Measurements from ENCODE around the gene CTAGE9. TPM values are rescaled to one million over a fixed set of nuclear protein-coding genes. Genes with fewer than 3 reads are reported as not detected.

CTAGE9 gene
- total RNA-seq, 1 experiment from 2014 or later: not detected

DNA sequence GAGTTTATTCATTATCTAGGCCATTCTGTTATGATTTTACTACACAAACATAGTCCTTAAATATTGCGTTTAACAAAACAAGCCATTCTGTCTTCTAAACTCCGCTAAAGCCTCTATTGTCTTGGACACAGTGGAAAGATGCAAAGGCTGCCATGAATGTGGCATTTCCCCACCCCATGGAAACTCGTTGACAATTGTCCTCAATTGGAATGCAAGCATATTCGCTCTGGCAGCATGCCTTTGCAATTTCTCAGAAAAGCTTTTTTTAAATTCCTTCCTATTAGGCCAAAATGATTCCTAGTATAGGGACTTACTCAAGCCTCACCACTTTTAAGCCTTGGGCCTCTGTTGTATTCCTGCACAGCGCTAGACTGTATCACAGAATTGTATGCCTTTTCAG, 32.4 kb downstream of the CTAGE9 start:
- H3K4me3 ChIP-seq: no peak overlapping the region

DNA sequence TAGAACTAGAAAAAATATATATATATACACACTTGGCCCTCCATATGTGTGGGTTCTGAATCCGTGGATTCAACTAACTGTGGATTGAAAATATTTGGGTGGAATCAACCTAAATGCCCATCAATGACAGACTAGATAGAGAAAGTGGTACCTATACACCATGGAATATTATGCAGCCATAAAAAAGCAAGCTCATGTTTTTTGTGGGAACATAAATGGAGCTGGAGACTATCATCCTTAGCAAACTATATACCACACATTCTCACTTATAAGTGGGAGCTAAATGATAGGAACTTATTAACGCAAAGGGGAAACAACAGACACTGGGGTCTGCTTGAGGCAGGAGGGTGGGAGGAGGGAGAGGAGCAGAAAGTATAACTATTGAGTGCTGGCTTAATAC, 37.6 kb downstream of the CTAGE9 start:
- Histone ChIP-seq H3K36me3 (ENCODE audit: low read depth) (no peaks in the 10 kb centered on the region), H3K27ac (no peak overlapping the region), H3K9me3 (ENCODE audit: insufficient read depth, low read depth) (no peaks in the 10 kb centered on the region), H3K9me2 (ENCODE audit: insufficient read depth) (no peaks in the 10 kb centered on the region), H3K79me2 (ENCODE audit: low read depth) (no peaks in the 10 kb centered on the region), H3K4me2 (no peak overlapping the region), H3K4me3 (no peak overlapping the region), H3K4me1 (replicated peaks; ENCODE audit: insufficient read depth) (no peaks in the 10 kb centered on the region), H2AFZ (no peak overlapping the region), H3K27me3 (ENCODE audit: insufficient read depth, low read depth) (no peaks in the 10 kb centered on the region), H4K20me1 (ENCODE audit: insufficient read depth) (no peaks in the 10 kb centered on the region), H3F3A (ENCODE audit: insufficient read depth, low read depth) (no peaks in the 10 kb centered on the region)
- no peak for TF ChIP-seq EZH2 (IDR thresholded peaks at IDR 0.05; ENCODE audit: low read depth)
- TF ChIP-seq, protein P1, sequence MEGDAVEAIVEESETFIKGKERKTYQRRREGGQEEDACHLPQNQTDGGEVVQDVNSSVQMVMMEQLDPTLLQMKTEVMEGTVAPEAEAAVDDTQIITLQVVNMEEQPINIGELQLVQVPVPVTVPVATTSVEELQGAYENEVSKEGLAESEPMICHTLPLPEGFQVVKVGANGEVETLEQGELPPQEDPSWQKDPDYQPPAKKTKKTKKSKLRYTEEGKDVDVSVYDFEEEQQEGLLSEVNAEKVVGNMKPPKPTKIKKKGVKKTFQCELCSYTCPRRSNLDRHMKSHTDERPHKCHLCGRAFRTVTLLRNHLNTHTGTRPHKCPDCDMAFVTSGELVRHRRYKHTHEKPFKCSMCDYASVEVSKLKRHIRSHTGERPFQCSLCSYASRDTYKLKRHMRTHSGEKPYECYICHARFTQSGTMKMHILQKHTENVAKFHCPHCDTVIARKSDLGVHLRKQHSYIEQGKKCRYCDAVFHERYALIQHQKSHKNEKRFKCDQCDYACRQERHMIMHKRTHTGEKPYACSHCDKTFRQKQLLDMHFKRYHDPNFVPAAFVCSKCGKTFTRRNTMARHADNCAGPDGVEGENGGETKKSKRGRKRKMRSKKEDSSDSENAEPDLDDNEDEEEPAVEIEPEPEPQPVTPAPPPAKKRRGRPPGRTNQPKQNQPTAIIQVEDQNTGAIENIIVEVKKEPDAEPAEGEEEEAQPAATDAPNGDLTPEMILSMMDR (conservative IDR thresholded peaks at IDR 0.05): no peak
- CTCF ChIA-PET: no interaction called here
- intact Hi-C loops (cut with micrococcal nuclease; ENCODE audit: unreplicated experiment): no loop called here
- no peak for DNase-seq
- POLR2A ChIA-PET (ENCODE audit: unreplicated experiment): no interaction called here
- no TSS peak for BruUV-seq (replicated peaks)

More for the DNA sequence above, 32.4 kb downstream of the CTAGE9 start:
- Histone ChIP-seq H3K36me3 (ENCODE audit: low read depth) (no peaks in the 10 kb centered on the region), H3K9me2 (ENCODE audit: insufficient read depth) (no peaks in the 10 kb centered on the region), H3K9me3 (ENCODE audit: insufficient read depth, low read depth) (0 out of 2 replicates have a peak, but pooled peaks cover 4% of the 10 kb centered on the region), H3F3A (ENCODE audit: insufficient read depth, low read depth) (no peaks in the 10 kb centered on the region), H3K27me3 (ENCODE audit: insufficient read depth, low read depth) (no peaks in the 10 kb centered on the region), H3K79me2 (ENCODE audit: low read depth) (no peaks in the 10 kb centered on the region), H3K4me2 (no peak overlapping the region), H3K27ac (no peak overlapping the region), H2AFZ (no peak overlapping the region), H3K4me1 (replicated peaks; ENCODE audit: insufficient read depth) (no peaks in the 10 kb centered on the region), H4K20me1 (ENCODE audit: insufficient read depth) (no peaks in the 10 kb centered on the region)
- ChIA-PET CTCF (no interaction called here), POLR2A (ENCODE audit: unreplicated experiment) (no interaction called here)
- intact Hi-C loops (cut with micrococcal nuclease; ENCODE audit: unreplicated experiment): no loop called here
- TF ChIP-seq EZH2 (IDR thresholded peaks at IDR 0.05; ENCODE audit: low read depth): no peak
- TF ChIP-seq, protein P1 (conservative IDR thresholded peaks at IDR 0.05): no peak
- no TSS peak for BruUV-seq (replicated peaks)
- no peak for DNase-seq

DNA sequence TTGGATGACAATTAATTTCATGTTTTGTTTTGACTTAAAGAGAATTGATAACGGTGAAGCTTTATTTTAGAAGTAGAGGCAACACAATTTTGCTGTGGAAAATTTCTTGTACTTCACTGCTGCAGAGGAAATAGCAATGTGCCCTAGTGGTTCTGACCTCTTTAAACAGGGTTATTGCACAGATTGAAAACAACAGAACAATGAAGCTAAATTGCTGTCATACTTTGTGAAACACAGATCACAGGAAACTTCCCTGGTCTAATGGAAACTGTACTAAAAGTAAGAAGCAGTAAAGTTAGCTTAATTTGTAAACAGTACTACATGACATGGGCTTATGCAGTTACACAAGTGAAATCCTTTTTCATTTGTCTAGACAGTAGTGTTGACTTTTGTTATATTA, 40.9 kb downstream of the CTAGE9 start:
- Histone ChIP-seq H3K4me3 (no peak overlapping the region), H2AFZ (no peak overlapping the region), H3K27ac (no peak overlapping the region), H3K79me2 (ENCODE audit: low read depth) (no peaks in the 10 kb centered on the region), H3K9me2 (ENCODE audit: insufficient read depth) (no peaks in the 10 kb centered on the region), H3F3A (ENCODE audit: insufficient read depth, low read depth) (no peaks in the 10 kb centered on the region), H3K4me2 (no peak overlapping the region), H3K27me3 (ENCODE audit: insufficient read depth, low read depth) (no peaks in the 10 kb centered on the region), H4K20me1 (ENCODE audit: insufficient read depth) (no peaks in the 10 kb centered on the region), H3K9me3 (ENCODE audit: insufficient read depth, low read depth) (no peaks in the 10 kb centered on the region), H3K4me1 (replicated peaks; ENCODE audit: insufficient read depth) (no peaks in the 10 kb centered on the region), H3K36me3 (ENCODE audit: low read depth) (no peaks in the 10 kb centered on the region)
- TF ChIP-seq, protein P1 (conservative IDR thresholded peaks at IDR 0.05): no peak
- no peak for TF ChIP-seq EZH2 (IDR thresholded peaks at IDR 0.05; ENCODE audit: low read depth)
- CTCF ChIA-PET: no interaction called here
- DNase-seq: no peak
- no TSS peak for BruUV-seq (replicated peaks)
- intact Hi-C loops (cut with micrococcal nuclease; ENCODE audit: unreplicated experiment): no loop called here
- POLR2A ChIA-PET (ENCODE audit: unreplicated experiment): no interaction called here
